ENCODE results near the gene CDH4.

Gene CDH4

DNA sequence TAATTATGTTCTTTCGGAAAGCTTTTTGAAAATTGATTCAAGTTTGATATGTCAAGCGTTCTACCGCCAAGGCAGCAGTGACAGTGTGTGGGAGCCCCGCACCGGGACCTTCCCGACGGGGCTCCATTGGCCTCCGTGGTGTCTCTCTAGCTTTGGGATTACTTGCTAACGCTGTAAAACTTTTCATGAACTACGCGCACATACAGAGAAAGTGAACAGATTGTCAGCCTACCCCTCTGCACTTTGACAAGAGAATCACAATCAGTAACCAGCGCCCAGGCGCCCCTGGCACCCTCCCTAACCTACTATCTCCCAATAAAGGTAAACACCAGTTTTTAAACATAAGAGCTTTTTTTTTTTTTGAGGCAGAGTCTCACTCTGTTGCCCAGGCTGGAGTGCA lies 274.8 kb downstream of the CDH4 start:
- TF ChIP-seq, protein P1, sequence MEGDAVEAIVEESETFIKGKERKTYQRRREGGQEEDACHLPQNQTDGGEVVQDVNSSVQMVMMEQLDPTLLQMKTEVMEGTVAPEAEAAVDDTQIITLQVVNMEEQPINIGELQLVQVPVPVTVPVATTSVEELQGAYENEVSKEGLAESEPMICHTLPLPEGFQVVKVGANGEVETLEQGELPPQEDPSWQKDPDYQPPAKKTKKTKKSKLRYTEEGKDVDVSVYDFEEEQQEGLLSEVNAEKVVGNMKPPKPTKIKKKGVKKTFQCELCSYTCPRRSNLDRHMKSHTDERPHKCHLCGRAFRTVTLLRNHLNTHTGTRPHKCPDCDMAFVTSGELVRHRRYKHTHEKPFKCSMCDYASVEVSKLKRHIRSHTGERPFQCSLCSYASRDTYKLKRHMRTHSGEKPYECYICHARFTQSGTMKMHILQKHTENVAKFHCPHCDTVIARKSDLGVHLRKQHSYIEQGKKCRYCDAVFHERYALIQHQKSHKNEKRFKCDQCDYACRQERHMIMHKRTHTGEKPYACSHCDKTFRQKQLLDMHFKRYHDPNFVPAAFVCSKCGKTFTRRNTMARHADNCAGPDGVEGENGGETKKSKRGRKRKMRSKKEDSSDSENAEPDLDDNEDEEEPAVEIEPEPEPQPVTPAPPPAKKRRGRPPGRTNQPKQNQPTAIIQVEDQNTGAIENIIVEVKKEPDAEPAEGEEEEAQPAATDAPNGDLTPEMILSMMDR (IDR thresholded peaks at IDR 0.05; ENCODE audit: control insufficient read depth, extremely low read depth, insufficient read depth): no peak
- DNase-seq (ENCODE audit: low read depth): no peak
- no peak overlapping the region for H3K4me3 ChIP-seq (ENCODE audit: low read depth, low read length)

DNA sequence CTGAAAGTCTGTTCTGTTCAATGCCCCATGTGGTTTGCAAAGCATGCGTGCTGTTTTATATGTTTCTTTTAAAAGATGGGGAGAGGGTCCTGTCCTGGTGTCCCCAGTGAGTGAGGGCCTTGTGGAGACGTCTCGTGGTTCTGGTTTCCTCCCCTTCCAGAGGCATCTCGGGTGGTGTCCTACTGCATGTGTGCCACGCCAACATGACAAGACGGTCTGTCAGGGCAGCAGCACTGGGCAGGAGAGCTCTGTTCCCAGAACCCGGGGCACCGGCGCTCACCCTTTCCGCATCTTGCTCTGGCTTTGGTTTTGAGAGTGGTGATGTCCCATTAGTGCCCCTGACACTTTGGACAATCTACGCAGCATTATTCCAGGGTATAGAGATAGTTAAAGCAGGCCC lies 275.6 kb downstream of the CDH4 start:
- TF ChIP-seq, protein P1 (IDR thresholded peaks at IDR 0.05; ENCODE audit: control insufficient read depth, extremely low read depth, insufficient read depth): no peak
- no peak overlapping the region for H3K4me3 ChIP-seq (ENCODE audit: low read depth, low read length)
- DNase-seq (ENCODE audit: low read depth): no peak

DNA sequence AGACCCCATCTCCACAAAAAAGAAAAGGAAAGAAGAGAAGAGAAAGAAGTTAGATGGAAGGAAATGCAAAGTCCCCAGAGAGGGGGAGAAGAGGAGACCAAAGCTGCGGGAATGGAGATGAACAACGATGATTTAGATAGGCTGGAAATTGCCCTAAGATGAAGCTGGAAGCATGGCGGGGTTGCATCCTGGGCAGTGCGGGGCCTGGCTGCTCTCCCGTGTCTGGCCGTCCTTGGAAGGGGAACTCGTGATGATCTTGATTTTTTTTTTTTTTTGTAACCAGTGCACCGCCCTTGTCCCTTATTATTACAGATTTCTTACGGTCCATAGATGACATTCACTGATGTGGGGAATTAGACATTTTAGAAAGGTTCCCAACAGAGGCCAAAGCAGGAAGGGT lies 276.5 kb downstream of the CDH4 start:
- TF ChIP-seq, protein P1 (IDR thresholded peaks at IDR 0.05; ENCODE audit: control insufficient read depth, extremely low read depth, insufficient read depth): no peak
- H3K4me3 ChIP-seq (ENCODE audit: low read depth, low read length): no peak overlapping the region
- DNase-seq (ENCODE audit: low read depth): no peak

DNA sequence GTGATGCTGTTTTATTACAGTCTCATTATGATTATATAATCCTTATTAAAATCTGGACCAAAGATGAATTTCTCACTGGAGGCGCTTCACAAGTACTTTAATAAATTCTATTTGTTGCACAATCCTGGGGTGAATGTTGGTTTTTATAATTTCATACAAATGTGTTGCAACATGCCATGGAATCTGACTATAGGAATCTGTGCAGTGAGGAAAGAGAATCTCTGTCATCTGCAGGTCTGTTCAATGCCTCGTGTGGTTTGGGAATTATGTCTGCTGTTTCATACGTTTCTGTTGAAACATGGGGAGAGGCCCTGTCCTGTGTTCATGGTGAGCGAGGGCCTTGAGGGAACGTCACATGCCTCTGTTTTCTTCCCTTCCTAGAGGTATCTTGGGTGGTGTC lies 277.3 kb downstream of the CDH4 start:
- H3K4me3 ChIP-seq (ENCODE audit: low read depth, low read length): no peak overlapping the region
- DNase-seq (ENCODE audit: low read depth): no peak
- TF ChIP-seq, protein P1 (IDR thresholded peaks at IDR 0.05; ENCODE audit: control insufficient read depth, extremely low read depth, insufficient read depth): no peak

DNA sequence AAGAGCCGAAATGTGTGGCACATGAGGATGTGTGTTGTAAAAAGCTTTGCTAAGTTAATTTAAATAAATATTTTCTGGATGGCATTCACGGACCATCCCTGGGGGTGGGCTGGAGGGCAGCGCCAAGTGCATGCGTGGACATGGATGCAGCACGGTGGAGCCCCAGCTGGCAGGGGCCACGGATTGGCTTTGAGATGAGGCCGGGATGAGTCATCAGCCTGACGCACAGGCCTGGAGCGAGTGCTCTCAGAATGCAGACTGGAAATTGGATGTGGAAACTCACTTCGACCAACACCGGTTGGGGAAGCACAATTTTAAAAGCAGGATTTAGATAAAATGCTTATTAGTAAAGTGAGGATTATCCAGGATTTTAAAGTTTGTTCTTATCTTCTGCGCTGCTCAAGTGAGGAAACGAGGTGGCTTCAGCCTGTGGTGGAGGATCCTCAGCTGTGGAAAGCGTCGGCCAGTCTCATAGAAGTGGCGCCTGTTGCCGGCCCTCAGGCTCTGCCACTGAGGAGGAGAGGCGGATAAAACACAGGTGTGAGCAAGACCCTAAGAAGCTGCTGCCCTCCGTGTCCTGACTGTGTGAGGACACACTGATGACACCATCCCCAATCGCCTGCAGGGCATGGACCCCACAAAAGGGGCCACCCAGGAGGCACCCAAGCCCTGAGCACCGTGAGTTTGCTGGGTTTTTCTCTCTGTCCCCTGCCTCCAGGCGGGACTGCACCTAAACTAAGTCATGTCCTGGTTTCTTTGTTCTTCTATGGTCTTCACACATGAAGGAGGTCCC lies 279.7 kb downstream of the CDH4 start:
- no peak overlapping the region for H3K4me3 ChIP-seq (ENCODE audit: low read depth, low read length)
- no peak for DNase-seq (ENCODE audit: low read depth)
- TF ChIP-seq, protein P1 (IDR thresholded peaks at IDR 0.05; ENCODE audit: control insufficient read depth, extremely low read depth, insufficient read depth): no peak

DNA sequence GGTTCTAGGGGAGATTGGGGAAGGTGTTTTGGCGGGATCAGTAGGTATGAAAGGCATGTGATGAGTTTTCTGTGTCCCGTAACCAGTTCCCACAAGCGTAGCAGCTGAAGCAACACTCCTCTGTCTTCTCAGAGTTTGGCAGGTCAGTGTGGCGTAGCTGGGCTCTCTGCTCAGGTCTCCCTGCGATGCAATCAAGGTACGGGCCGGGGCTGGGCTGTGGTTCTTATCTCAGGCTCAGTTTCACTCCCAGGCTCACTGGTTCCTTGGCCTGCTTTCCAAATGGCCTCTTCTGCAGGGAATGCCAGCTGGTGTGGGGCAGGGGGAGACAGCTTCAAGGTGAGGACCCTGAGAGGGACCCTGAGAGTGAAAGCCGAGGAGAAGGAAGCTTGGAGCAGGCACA lies 280.7 kb downstream of the CDH4 start:
- H3K4me3 ChIP-seq (ENCODE audit: low read depth, low read length): no peak overlapping the region
- TF ChIP-seq, protein P1 (IDR thresholded peaks at IDR 0.05; ENCODE audit: control insufficient read depth, extremely low read depth, insufficient read depth): no peak
- no peak for DNase-seq (ENCODE audit: low read depth)

DNA sequence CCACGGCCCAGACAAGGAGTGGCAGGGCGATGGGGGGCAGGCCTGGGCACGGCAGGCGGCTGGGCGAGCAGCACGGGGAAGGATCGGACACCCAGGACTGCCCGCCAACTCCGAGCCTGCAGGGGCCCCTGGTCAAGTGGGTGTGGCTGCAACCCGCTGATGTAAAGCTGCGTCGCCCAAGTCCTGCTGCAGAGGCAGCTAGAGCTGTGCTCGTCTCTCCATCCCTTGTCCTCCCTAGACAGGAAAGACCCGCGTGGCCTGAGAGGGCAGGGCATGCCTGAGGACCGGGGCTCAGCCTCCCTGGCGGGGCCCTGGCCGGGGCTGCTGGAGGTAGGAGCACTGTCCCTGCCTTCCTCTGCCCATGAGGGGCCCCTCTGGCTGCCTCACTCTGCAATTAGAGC lies 281.2 kb downstream of the CDH4 start:
- TF ChIP-seq, protein P1 (IDR thresholded peaks at IDR 0.05; ENCODE audit: control insufficient read depth, extremely low read depth, insufficient read depth): no peak
- no peak overlapping the region for H3K4me3 ChIP-seq (ENCODE audit: low read depth, low read length)
- DNase-seq (ENCODE audit: low read depth): no peak

Measured in LNCaP clone FGC (cell line).